ENCODE data around the gene ORC2. TPM values are rescaled to one million over a fixed set of nuclear protein-coding genes. Genes with fewer than 3 reads are reported as not detected.

Gene ORC2
- total RNA-seq, 4 donors from 2014 or later = 23.8 to 51.2 (median 28.7) TPM

DNA sequence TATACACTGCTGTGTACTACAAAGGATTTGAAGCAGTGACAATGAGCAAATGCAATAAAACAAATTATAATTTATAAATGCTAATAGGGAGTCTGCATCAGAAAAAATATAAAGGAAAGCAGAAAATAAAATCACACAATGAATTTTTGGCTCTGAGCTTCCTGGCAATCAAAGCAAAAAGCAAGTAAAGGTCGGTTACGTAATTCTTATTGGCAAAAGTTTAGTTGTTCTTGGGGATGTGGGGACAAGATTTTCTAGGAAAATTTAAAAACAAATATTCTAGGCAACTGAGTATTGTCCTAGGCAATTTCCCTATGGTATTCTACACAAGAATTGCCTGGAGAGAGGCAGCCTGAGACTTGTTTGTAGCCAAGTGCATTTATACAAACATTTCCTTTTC, 1.8 kb downstream of the ORC2 start:
- no peak overlapping the region for H3K27ac ChIP-seq
- peaks cover 0 to 17% (median 7%) of the 10 kb centered on the region in 4 donors for H3K4me1 ChIP-seq
- no peak for TF ChIP-seq POLR2A (IDR thresholded peaks at IDR 0.05)
- TF ChIP-seq, protein P1, sequence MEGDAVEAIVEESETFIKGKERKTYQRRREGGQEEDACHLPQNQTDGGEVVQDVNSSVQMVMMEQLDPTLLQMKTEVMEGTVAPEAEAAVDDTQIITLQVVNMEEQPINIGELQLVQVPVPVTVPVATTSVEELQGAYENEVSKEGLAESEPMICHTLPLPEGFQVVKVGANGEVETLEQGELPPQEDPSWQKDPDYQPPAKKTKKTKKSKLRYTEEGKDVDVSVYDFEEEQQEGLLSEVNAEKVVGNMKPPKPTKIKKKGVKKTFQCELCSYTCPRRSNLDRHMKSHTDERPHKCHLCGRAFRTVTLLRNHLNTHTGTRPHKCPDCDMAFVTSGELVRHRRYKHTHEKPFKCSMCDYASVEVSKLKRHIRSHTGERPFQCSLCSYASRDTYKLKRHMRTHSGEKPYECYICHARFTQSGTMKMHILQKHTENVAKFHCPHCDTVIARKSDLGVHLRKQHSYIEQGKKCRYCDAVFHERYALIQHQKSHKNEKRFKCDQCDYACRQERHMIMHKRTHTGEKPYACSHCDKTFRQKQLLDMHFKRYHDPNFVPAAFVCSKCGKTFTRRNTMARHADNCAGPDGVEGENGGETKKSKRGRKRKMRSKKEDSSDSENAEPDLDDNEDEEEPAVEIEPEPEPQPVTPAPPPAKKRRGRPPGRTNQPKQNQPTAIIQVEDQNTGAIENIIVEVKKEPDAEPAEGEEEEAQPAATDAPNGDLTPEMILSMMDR (IDR thresholded peaks at IDR 0.05) = no peak
- no peak overlapping the region for H3K4me3 ChIP-seq
- no peaks in the 10 kb centered on the region for H3K27me3 ChIP-seq
- no peaks in the 10 kb centered on the region for H3K9me3 ChIP-seq
- no peak for DNase-seq
- H3K36me3 ChIP-seq = peaks cover 0 to 26% (median 0%) of the 10 kb centered on the region in 3 donors

DNA sequence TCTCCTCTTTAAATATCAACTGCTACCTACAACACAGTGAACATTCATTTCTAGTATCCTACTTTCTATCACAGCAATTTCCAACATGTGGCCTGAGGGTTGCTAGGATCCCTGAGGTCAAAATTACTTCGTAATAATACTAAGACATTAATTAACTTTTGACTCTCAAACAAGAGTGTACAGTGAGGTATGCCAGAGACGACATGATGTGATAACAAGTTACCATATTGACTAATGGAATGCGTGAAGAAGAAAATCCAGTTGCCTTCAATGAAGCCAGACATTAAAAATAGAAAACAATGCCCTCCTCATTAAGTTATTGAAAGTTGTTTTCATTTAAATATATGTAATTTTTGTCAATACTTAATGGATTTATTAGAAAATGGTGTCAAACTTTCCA, 13.1 kb downstream of the ORC2 start:
- Histone ChIP-seq H3K27me3 (no peaks in the 10 kb centered on the region), H3K4me3 (no peak overlapping the region), H3K4me1 (no peaks in the 10 kb centered on the region), H3K36me3 (peaks cover 0 to 73% (median 0%) of the 10 kb centered on the region in 3 donors), H3K27ac (no peak overlapping the region), H3K9me3 (no peaks in the 10 kb centered on the region)
- TF ChIP-seq, protein P1 (IDR thresholded peaks at IDR 0.05) = no peak
- TF ChIP-seq POLR2A (IDR thresholded peaks at IDR 0.05) = no peak
- no peak for DNase-seq

DNA sequence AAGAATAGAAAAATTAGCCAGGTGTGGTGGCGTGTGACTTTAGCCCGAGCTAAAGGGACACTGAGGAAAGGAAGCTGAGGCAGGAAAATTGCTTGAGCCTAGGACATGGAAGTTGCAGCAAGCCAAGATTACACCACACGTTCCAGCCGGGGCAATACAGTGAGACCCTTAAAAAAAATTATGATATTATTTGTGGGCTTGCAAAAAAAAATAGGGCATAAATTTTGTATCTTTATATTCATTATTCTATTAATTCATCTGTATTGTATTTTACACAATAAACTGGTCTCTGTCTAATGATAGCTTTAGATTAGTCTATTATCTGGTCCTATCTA, 18.1 kb downstream of the ORC2 start:
- no peaks in the 10 kb centered on the region for H3K4me1 ChIP-seq
- TF ChIP-seq, protein P1 (IDR thresholded peaks at IDR 0.05) = no peak
- TF ChIP-seq POLR2A (IDR thresholded peaks at IDR 0.05) = no peak

DNA sequence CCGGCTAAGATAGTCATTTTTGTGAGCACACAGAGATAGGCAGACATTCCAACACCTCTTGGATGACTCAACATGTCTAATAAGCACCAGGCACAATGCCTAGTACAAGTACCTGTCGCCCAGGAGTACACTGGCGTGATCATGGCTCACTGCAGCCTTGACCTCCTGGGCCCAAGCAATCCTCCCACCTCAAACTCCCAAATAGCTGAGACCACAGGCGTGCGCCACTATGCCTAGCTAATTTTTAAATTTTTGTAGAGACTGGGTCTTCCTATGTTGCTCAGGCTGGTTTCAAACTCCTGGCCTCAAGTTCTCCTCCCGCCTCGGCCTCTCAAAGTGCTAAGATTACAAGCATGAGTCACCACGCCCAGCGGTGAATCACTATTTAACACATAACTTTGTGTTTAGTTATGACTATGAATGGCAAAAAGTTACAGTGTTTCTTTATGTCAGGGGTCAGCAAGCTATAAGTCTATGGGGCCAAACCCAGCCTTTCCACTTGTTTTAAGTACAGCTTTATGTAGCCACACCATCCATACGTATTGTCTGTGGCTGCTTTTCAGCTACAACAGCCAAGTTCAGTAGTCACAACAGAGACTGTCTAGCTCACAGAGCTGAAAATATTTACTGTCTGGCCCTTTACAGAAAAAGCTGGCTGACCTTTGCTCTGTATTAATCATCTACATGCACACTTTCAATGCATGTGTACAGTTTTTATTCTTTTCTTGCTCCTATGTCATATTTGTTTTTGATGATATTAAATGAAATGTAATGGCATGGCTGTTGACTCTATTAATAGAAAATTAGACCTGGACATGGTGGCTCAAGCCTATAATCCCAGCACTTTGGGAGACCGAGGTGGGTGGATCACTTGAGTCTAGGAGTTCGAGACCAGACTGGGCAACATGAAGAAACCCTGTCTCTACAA, 18.7 kb downstream of the ORC2 start:
- TF ChIP-seq POLR2A (IDR thresholded peaks at IDR 0.05) = no peak
- TF ChIP-seq, protein P1 (IDR thresholded peaks at IDR 0.05) = no peak
- Histone ChIP-seq H3K27ac (peak overlapping the region in 2 of 4 donors; percentile 50 to 73), H3K36me3 (peaks cover 0 to 78% (median 0%) of the 10 kb centered on the region in 3 donors), H3K9me3 (no peaks in the 10 kb centered on the region), H3K27me3 (no peaks in the 10 kb centered on the region), H3K4me1 (no peaks in the 10 kb centered on the region), H3K4me3 (no peak overlapping the region)
- peak in 2 of 3 donors; percentile 55 to 81 for DNase-seq

More for the DNA sequence above, 18.1 kb downstream of the ORC2 start:
- no peaks in the 10 kb centered on the region for H3K9me3 ChIP-seq
- H3K27ac ChIP-seq = peak overlapping the region in 1 of 4 donors; percentile 73
- peaks cover 0 to 77% (median 0%) of the 10 kb centered on the region in 3 donors for H3K36me3 ChIP-seq
- no peaks in the 10 kb centered on the region for H3K27me3 ChIP-seq
- no peak overlapping the region for H3K4me3 ChIP-seq
- no peak for DNase-seq

DNA sequence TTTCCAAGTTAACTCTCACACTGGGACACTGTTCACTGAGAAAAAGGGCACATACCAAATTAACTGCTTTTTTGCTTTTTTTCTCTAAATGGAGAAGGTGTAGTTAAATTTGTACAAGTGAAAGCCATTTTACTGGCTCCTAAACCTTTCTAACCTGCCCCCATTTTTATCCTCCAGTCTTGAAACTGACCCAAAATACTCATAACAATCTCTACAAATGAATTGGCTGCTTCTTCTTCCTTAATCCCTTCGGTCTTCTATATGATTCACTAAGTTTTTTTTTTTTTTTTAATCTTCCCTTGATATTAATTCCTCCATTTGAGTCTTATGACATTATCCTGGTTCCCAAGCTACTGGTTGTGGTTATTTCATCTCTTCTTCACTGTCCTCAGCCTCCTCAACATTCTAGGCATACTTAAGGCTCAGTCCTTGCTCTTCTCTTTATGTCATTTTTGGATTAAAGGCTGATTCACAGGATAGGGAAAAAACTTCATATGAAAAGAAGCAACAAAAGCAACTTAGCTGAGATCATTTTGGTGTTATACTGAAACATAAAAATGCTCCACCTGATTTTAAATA, 19.8 kb downstream of the ORC2 start:
- H3K4me3 ChIP-seq = no peak overlapping the region
- peaks cover 0 to 67% (median 0%) of the 10 kb centered on the region in 3 donors for H3K36me3 ChIP-seq
- H3K4me1 ChIP-seq = no peaks in the 10 kb centered on the region
- H3K9me3 ChIP-seq = no peaks in the 10 kb centered on the region
- TF ChIP-seq POLR2A (IDR thresholded peaks at IDR 0.05) = no peak
- TF ChIP-seq, protein P1 (IDR thresholded peaks at IDR 0.05) = no peak
- H3K27ac ChIP-seq = no peak overlapping the region
- H3K27me3 ChIP-seq = no peaks in the 10 kb centered on the region
- no peak for DNase-seq
